Heart right ventricle (tissue), 16 donors: ENCODE data around the gene LRRC46. TPM values are rescaled to one million over a fixed set of nuclear protein-coding genes. Genes with fewer than 3 reads are reported as not detected.

Experiments used
- ATAC-seq, 8 donors: fragments of 200-7000 bp; cut with Tn5 transposase; one replicate each; pipeline ENCODE4 v1.9.1; 2020; ENCODE audit warnings: mild to moderate bottlenecking in 8 of 8, moderate library complexity in 8 of 8, moderate number of reproducible peaks in 1 of 8
- DNase-seq, 2 donors: peaks; one replicate each; pipeline ENCODE4 v3.0.0-alpha.2; 2020
- H3K27ac ChIP-seq, 10 donors: fragments of 200-600 bp; sonication (generic) in 2 of 10; one replicate each; pipeline versions ENCODE4 v1.5.0 to v1.8.0; 2020 to 2022; ENCODE audit warnings: mild to moderate bottlenecking in 3 of 10
- H3K27me3 ChIP-seq, 7 donors: fragments of 200-600 bp; one replicate each; pipeline ENCODE4 v1.8.0; 2021 to 2022; ENCODE audit warnings: mild to moderate bottlenecking in 2 of 7
- H3K36me3 ChIP-seq, 9 donors: fragments of 200-600 bp; sonication (generic) in 1 of 9; one replicate each; pipeline versions ENCODE4 v1.5.0 to v1.8.0; 2020 to 2022; ENCODE audit warnings: mild to moderate bottlenecking in 2 of 9
- H3K4me1 ChIP-seq, 9 donors: fragments of 200-600 bp; sonication (generic) in 1 of 9; one replicate each; pipeline versions ENCODE4 v1.5.0 to v1.8.0; 2020 to 2022; ENCODE audit warnings: mild to moderate bottlenecking in 4 of 9
- H3K4me3 ChIP-seq, 10 donors: fragments of 200-600 bp; sonication (generic) in 2 of 10; one replicate each; pipeline versions ENCODE4 v1.5.0 to v1.8.0; 2020 to 2022; ENCODE audit warnings: mild to moderate bottlenecking in 7 of 10, moderate library complexity in 2 of 10
- H3K9me3 ChIP-seq, 11 donors: fragments of 200-600 bp in 10 of 11; sonication (generic) in 2 of 11; one replicate each; pipeline versions ENCODE4 v1.5.0 to v1.8.0; 2013 to 2022; ENCODE audit warnings: mild to moderate bottlenecking in 2 of 11, control low read depth in 1 of 11, moderate library complexity in 1 of 11
- WGBS, 2 donors: extraction: QIAGEN DNeasy Blood & Tissue Kit; methylation state at CpG; one replicate each; pipeline ENCODE4 v1.1.7; 2013; ENCODE audit warnings: inconsistent platforms in 1 of 2; 5-methylcytosine and 5-hydroxymethylcytosine counted together
- intact Hi-C, 10 donors: fragments of 100-400 bp; cut with DNase I; formaldehyde crosslinking; loops; one replicate each; pipeline versions ENCODE4 v1.11.1 to v1.14.2; 2022
- polyA plus RNA-seq, 2 donors: library from polyadenylated mRNA; stranded (reverse); fragments of 200-250 nt; gene quantifications; one replicate each; pipeline ENCODE4 v1.2.3, GENCODE V29; 2013
- total RNA-seq, 10 donors: library from RNA; stranded (reverse); fragmentation: NEBNext Ultra II Directional in 3 of 10; extraction: Animal tissue kit (Norgen Biotek cat#: 25700) in 3 of 10; gene quantifications; one replicate each; pipeline versions ENCODE4 v1.2.1 to v1.2.4, GENCODE V29; 2021 to 2023
- TF ChIP-seq, protein P1 (sequence below), 9 donors: fragments of 200-600 bp; sonication (generic) in 2 of 9; IDR thresholded peaks; one replicate each; pipeline versions ENCODE4 v1.5.0 to v1.8.0; 2021 to 2022; ENCODE audit warnings: antibody characterized with exemption in 9 of 9, mild to moderate bottlenecking in 5 of 9, moderate library complexity in 1 of 9
- donor health status: Arrhythmogenic right ventricular cardiomyopathy.
- donor health status: ischemic (EF 13 %, LVEDD 7.1; RV severe dilation, severe dysfunction).
- donor health status: healthy with polysubstance abuse.
- donor health status: DM: no; HTN: yes; CAD: no.
- donor health status: DM: no; HTN: no; CAD: no.
- donor health status: ischemic (EF 25% LVEDD 6.9; RV normal size, moderate dysfunction).
- donor health status: ischemic (EF 25% LVEDD 5.7; RV mildly dilated, moderate dysfunction).
- donor health status: healthy.
- donor health status: DM: yes; HTN: yes; CAD: no.
- donor health status: Ischemic cardiomyopathy.
- donor health status: ischemic (EF 35%, LVEDD 5.7; RV mildly dilated, moderate dysfunction).
- donor health status: nonischemic (EF 11% LVEDD 7.7; RV severe dilation, severe dysfunction).
- donor health status: DM: yes; HTN: yes; CAD: no.
- donor health status: PGD.
- donor health status: ischemic (EF 29% LVEDD 5.4; RV normal size, mild dysfunction).
- donor health status: nonischemic (EF 23%, LVEDD 6.1; RV moderate dilation, normal function).

Gene LRRC46
- total and polyA plus RNA-seq, 12 donors: 0.14 to 0.95 (median 0.34) TPM; not detected in 3

GRCh38 chr17:47791025-47791424 is 40.4 kb upstream of the LRRC46 start:
- Histone ChIP-seq H3K9me3 (no peaks in the 10 kb centered on the region), H3K4me3 (no peak overlapping the region), H3K27me3 (peaks cover 0 to 95% (median 87%) of the 10 kb centered on the region in 7 donors), H3K27ac (no peak overlapping the region), H3K36me3 (no peaks in the 10 kb centered on the region), H3K4me1 (peaks cover 0 to 11% (median 9%) of the 10 kb centered on the region in 9 donors)
- ATAC-seq: no peak
- intact Hi-C loops: loop anchor here in 4 of 10 donors (5.0 to 10.0 kb wide), 4 partner anchors 86 to 126 kb away; no protein-coding TSS in a partner anchor
- TF ChIP-seq, protein P1, sequence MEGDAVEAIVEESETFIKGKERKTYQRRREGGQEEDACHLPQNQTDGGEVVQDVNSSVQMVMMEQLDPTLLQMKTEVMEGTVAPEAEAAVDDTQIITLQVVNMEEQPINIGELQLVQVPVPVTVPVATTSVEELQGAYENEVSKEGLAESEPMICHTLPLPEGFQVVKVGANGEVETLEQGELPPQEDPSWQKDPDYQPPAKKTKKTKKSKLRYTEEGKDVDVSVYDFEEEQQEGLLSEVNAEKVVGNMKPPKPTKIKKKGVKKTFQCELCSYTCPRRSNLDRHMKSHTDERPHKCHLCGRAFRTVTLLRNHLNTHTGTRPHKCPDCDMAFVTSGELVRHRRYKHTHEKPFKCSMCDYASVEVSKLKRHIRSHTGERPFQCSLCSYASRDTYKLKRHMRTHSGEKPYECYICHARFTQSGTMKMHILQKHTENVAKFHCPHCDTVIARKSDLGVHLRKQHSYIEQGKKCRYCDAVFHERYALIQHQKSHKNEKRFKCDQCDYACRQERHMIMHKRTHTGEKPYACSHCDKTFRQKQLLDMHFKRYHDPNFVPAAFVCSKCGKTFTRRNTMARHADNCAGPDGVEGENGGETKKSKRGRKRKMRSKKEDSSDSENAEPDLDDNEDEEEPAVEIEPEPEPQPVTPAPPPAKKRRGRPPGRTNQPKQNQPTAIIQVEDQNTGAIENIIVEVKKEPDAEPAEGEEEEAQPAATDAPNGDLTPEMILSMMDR (IDR thresholded peaks at IDR 0.05): no peak
- DNase-seq: no peak
- 35 to 43% methylated on average over 3 of the region's 3 CpGs for WGBS, 2 donors

DNA sequence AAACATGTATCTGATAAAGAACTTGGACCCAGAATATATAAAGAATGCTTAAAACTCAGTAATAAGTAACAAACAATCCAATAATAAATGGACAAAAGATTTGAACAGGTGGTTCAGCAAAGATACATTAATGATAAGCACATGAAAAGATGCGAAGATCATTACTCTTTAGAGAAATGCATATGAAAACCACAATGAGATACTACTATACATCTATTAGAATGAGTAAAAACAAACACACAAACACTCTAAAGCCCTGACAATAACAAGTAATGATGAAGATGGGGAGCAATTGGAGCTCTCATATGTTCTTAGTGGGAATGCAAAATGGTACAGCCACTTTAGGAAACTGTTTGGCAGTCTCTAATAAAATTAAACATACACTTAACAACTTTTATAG is 39.0 kb upstream of the LRRC46 start:
- no peak for DNase-seq
- Histone ChIP-seq H3K27me3 (peaks cover 0 to 90% (median 76%) of the 10 kb centered on the region in 7 donors), H3K27ac (no peak overlapping the region), H3K36me3 (no peaks in the 10 kb centered on the region), H3K4me3 (no peak overlapping the region), H3K4me1 (peaks cover 0 to 11% (median 9%) of the 10 kb centered on the region in 9 donors), H3K9me3 (no peaks in the 10 kb centered on the region)
- 76 to 83% methylated on average over 1 of the region's 1 CpG for WGBS, 2 donors
- intact Hi-C loops: loop anchor here in 4 of 10 donors (5.0 to 10.0 kb wide), 4 partner anchors 88 to 128 kb away; no protein-coding TSS in a partner anchor
- no peak for ATAC-seq
- TF ChIP-seq, protein P1 (IDR thresholded peaks at IDR 0.05): no peak

DNA sequence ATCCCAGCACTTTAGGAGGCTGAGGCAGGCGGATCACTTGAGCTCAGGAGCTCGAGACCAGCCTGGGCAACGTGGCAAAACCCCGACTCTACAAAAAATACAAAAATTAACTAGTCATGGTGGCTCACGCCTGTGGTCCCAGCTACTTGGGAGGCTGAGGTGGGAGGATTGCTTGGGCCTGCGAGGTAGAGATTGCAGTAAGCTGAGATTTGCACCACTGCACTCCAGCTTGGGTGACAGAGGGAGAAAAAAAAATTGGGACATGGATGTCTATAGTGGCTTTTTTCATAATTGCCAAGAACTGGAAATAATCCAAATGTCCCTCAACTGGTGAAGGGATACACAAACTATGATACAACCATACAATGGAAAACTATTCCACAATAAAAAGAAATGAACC is 38.5 kb upstream of the LRRC46 start:
- Histone ChIP-seq H3K27me3 (peaks cover 0 to 88% (median 72%) of the 10 kb centered on the region in 7 donors), H3K9me3 (no peaks in the 10 kb centered on the region), H3K4me1 (peaks cover 0 to 11% (median 9%) of the 10 kb centered on the region in 9 donors), H3K27ac (no peak overlapping the region), H3K36me3 (no peaks in the 10 kb centered on the region), H3K4me3 (no peak overlapping the region)
- TF ChIP-seq, protein P1 (IDR thresholded peaks at IDR 0.05): no peak
- no peak for DNase-seq
- no peak for ATAC-seq
- 60 to 65% methylated on average over 6 of the region's 6 CpGs for WGBS, 2 donors
- intact Hi-C loops: loop anchor here in 4 of 10 donors (5.0 to 10.0 kb wide), 4 partner anchors 88 to 128 kb away; no protein-coding TSS in a partner anchor

DNA sequence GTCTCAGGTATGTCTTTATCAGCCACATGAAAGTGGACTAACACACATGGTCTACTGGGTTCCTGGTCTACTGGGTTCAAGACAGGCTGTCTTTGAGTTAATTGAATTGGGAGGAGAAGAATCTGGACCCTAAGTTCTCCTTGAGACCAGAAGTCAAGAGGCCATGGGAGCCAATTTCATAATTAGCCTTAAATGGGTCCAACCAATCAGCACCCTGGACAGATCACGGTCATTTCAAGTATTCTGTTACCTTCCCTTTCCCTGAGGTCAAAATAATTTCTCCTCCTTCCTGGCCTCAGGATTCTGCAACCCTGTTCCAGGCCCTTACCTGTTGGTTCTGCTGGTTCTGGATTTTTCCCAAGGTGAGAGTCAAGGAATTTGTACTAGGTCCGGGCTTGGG is 33.7 kb upstream of the LRRC46 start:
- ATAC-seq: no peak
- H3K9me3 ChIP-seq: no peaks in the 10 kb centered on the region
- no peaks in the 10 kb centered on the region for H3K4me1 ChIP-seq
- peaks cover 0 to 41% (median 26%) of the 10 kb centered on the region in 7 donors for H3K27me3 ChIP-seq
- intact Hi-C loops: loop anchor here in 3 of 10 donors (10.0 kb wide), 3 partner anchors 93 to 133 kb away; no protein-coding TSS in a partner anchor
- no peak overlapping the region for H3K4me3 ChIP-seq
- no peaks in the 10 kb centered on the region for H3K36me3 ChIP-seq
- TF ChIP-seq, protein P1 (IDR thresholded peaks at IDR 0.05): no peak
- WGBS, 2 donors: 44 to 48% methylated on average over 2 of the region's 2 CpGs
- H3K27ac ChIP-seq: no peak overlapping the region
- no peak for DNase-seq
